Skeletal muscle tissue (tissue), 4 donors: ENCODE measurements around the gene ARMC9. TPM values are rescaled to one million over a fixed set of nuclear protein-coding genes. Genes with fewer than 3 reads are reported as not detected.

ENCODE experiments used
- H3K27ac ChIP-seq: one replicate; pipeline ENCODE4 v1.7.0; 2013; ENCODE audit warnings: mild to moderate bottlenecking, low read depth, low read length, inconsistent platforms
- H3K27me3 ChIP-seq, 3 donors: one replicate each; pipeline ENCODE4 v1.7.0; 2013; ENCODE audit warnings: low read length in 3 of 3; ENCODE audit not compliant: control insufficient read depth in 3 of 3, insufficient read depth in 3 of 3
- H3K36me3 ChIP-seq, 3 donors: one replicate each; pipeline ENCODE4 v1.7.0; 2013; ENCODE audit warnings: low read length in 3 of 3; ENCODE audit not compliant: control insufficient read depth in 3 of 3, insufficient read depth in 3 of 3
- H3K4me1 ChIP-seq, 3 donors: one replicate each; pipeline ENCODE4 v1.7.0; 2013; ENCODE audit warnings: low read length in 3 of 3, mild to moderate bottlenecking in 3 of 3; ENCODE audit not compliant: control insufficient read depth in 3 of 3, insufficient read depth in 3 of 3
- H3K4me3 ChIP-seq, 3 donors: one replicate each; pipeline ENCODE4 v1.7.0; 2013; ENCODE audit warnings: low read length in 3 of 3
- H3K9ac ChIP-seq, 3 donors: one replicate each; pipeline ENCODE4 v1.7.0; 2013; ENCODE audit warnings: low read length in 3 of 3, mild to moderate bottlenecking in 3 of 3, moderate library complexity in 2 of 3, low read depth in 1 of 3
- H3K9me3 ChIP-seq, 3 donors: one replicate each; pipeline ENCODE4 v1.7.0; 2013; ENCODE audit warnings: low read length in 3 of 3; ENCODE audit not compliant: control insufficient read depth in 3 of 3
- total RNA-seq: library from RNA; depleted of rRNA; stranded (reverse); fragments of >200 nt; gene quantifications from one replicate; pipeline ENCODE4 v1.2.3, GENCODE V29; 2014
- donor health status: Osteomylitis.

The ARMC9 gene
- total RNA-seq, 1 donor from 2014 or later: 6.8 TPM

DNA sequence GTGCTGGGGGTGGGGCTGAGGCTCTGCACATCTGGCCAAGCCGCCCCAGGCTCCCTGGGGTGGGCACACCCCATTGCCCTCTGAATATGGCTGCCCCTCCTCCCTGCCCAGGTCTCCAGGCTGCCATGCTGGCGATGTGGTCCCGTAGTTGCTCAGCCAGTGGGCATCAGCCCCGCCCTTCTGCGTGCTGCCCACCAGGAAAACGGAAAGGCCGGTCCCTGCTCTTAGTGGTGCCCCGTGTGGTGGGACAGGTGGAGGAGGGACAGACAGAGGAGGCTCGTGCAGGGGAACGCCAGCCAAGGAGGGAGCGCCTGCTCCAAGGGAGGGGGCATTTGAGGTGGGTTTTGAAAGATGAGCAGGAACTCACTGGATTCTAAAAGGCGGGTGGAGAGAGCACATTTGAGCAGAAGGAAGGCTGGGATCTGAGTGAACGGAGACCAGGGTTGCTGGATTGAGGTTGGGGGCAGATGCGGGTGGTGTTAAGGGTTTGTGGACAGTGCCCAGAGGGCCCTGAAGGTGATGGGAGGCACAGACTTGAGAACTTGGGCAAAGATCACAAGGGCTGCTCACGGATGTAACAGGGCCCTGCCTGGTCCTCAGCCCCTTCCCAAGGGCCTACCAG lies 190.4 kb downstream of the ARMC9 start:
- H3K27ac ChIP-seq: no peak overlapping the region
- H3K4me1 ChIP-seq: peaks cover 0 to 27% (median 22%) of the 10 kb centered on the region in 3 donors
- H3K9ac ChIP-seq: peak overlapping the region; percentile 10 to 62 (median 38)
- no peaks in the 10 kb centered on the region for H3K36me3 ChIP-seq
- no peak overlapping the region for H3K4me3 ChIP-seq
- H3K9me3 ChIP-seq: peaks cover 0 to 5% (median 3%) of the 10 kb centered on the region in 3 donors
- H3K27me3 ChIP-seq: peaks cover 3 to 4% (median 4%) of the 10 kb centered on the region in 3 donors

DNA sequence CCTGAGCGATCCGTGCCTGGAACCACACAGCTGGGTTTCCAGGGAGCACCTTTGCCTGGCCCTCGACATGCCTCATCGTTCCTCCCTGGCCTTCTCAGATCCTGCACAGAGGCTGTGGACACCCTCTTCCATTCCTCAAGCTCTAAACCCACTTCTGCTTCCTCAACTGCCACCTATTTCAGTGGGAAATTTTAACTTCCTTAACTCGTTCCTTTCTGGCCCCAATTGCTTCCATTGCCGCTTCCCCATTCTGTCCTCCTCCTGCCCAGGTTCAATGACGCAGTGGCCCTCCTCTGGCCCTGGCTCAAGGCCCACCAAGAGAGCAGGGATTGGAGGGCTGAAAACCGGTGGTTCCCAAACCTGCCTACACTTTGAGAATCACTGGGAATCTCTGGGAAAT lies 192.2 kb downstream of the ARMC9 start:
- no peak overlapping the region for H3K4me3 ChIP-seq
- H3K9me3 ChIP-seq: no peaks in the 10 kb centered on the region
- H3K36me3 ChIP-seq: no peaks in the 10 kb centered on the region
- H3K27ac ChIP-seq: no peak overlapping the region
- no peak overlapping the region for H3K9ac ChIP-seq
- peaks cover 16 to 20% (median 18%) of the 10 kb centered on the region in 3 donors for H3K27me3 ChIP-seq
- peaks cover 0 to 29% (median 24%) of the 10 kb centered on the region in 3 donors for H3K4me1 ChIP-seq

DNA sequence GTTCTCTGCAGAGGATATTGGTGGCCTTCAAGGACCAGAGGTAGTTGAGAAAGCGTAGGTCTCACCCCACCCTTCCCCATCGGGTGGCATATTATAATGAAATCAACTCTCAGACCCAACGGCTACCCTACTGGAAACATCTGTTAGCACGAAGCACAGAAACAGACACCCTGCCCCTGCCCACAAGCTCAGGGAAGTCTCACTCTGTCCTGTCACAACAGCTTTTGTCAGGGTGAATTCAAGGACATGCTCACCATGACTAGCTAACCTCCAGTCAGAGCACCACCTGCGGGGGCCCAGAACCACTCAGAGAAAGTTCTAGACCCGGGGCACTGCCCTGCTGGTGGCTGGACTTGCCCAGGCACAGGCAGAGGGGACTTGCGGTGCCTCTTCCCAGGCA lies 193.6 kb downstream of the ARMC9 start:
- H3K4me3 ChIP-seq: no peak overlapping the region
- H3K9ac ChIP-seq: no peak overlapping the region
- H3K27ac ChIP-seq: no peak overlapping the region
- peaks cover 16 to 22% (median 20%) of the 10 kb centered on the region in 3 donors for H3K27me3 ChIP-seq
- H3K9me3 ChIP-seq: no peaks in the 10 kb centered on the region
- no peaks in the 10 kb centered on the region for H3K36me3 ChIP-seq
- H3K4me1 ChIP-seq: peaks cover 0 to 29% (median 24%) of the 10 kb centered on the region in 3 donors

DNA sequence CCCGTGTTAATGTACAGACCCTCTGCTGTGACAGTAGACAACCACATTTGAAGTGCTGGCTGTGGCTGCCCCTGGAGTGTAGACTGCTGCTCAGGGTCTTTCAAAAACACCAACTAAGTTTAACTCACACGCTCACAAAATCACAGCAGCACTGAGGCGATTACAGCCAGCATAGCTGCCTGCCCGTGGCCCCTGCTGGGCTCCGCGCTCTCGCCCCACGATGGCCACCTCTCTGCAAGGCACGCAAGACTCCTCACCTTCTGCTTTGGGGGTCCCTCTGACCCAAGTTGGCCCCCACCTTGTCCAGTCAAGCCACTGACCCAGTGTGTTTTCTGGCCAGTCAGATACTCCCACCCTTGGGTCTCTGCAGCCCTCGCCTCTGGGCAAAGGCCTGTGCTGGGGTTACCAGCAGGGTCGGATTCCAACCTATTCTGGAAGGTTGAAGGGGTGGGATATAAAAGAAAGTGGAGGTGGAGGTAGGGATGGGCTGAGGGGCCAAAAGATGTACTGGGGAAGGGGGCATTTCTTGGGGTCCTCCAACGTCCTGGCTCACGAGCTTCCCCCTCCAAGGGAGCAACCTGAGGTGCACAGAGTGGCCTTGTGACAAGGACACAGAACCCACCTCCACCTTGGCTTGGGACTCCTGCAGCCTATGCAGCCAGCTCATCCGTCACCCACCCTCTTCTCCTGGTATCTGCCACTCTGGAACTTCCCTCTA lies 194.2 kb downstream of the ARMC9 start:
- Histone ChIP-seq H3K27ac (no peak overlapping the region), H3K9ac (peak overlapping the region in 1 of 3 donors; percentile 3), H3K4me3 (no peak overlapping the region), H3K27me3 (peaks cover 16 to 22% (median 20%) of the 10 kb centered on the region in 3 donors), H3K4me1 (peaks cover 0 to 29% (median 24%) of the 10 kb centered on the region in 3 donors), H3K9me3 (no peaks in the 10 kb centered on the region), H3K36me3 (no peaks in the 10 kb centered on the region)

DNA sequence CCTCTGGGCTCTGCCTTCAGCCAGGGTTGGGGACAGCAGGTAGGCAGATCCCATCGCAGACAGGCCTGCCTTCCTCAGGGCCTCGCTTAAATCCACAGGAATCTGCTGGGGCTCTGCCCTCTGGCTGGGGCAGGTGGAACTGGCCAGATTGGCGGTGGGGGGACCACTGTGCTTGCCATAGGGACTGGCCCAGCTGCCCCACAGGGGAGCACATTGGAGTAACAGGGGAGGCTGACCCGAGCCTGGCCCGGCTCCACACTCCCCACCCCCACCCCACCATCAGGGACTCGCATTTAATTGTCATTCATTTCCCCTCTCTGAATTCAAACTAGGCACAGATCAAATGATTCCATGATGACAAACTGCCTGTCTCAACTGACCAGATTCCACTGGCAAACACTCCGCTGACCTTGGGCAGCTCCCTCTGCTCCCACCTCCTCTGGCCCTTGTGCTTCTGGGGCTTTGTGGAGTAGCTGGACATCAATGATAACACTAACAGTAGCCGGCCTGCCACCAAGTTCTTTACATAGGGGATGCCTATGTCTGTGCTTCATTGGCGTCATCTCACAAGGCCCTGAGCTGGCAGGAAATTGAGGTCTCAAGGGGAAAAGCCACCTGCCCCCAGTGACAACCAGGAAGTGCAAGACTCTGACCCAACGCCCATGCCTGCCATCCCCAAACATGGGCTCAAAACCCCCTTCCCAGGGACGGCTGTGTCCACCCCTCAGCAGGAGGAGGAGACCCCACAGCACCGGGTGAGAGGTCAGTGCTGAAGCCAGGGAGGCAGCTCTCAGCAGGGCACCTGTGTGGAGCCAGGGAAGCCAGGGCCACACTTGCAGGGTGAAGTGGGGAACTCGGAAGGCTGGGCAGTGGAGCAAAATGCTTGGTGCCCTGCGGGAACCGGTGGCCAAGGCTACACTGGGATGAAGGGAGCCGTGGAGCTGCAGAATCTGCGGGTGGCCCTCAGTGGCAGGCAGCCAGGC lies 195.0 kb downstream of the ARMC9 start:
- H3K4me1 ChIP-seq: peaks cover 0 to 24% (median 22%) of the 10 kb centered on the region in 3 donors

DNA sequence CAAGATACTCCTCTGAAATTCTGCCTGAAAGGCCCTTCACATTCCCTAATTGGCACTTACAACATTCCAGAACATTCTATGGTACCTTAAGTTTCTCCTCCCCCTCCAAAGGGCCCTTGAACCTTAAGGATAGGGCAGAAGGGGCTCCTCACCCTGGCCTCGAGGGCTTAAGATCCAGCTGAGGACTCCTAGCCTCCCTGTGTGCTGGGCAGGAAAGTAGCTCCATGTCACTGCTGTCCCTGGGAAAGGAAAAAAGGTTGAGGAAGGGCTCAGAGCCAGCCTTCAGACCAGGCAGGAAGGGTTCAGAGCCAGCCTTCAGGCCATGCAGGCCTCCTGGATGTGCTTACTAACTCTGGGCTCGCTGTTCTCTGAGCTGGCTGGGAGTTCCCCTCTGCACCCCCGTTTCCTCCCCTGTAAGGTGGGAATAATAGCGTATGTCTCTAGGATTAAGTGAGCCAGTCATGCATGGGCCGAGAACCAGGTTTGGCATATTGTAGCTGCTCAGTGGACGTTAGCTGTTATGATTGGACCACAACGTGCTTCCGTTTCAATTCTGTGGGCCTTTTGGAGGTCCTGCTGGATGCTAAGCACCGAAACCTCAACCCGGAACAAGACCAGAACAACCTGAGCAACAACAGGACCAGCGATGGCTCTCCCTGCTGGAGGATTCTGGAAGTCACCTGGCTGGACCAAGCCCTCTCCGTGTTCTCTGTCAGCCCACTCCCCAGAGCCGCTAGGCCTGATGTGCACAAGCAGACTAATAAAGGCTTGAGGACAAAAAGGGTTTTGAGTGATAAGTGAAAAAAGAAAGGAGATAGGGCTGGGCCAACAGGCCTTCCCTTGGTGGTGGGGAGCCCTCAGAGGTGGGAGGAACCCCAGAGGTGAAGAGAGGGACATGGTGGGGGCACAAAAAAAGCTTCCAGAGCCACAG lies 196.0 kb downstream of the ARMC9 start:
- Histone ChIP-seq H3K4me3 (no peak overlapping the region), H3K27ac (no peak overlapping the region), H3K27me3 (peaks cover 16 to 22% (median 20%) of the 10 kb centered on the region in 3 donors), H3K9me3 (no peaks in the 10 kb centered on the region), H3K9ac (peak overlapping the region in 1 of 3 donors; percentile 40), H3K36me3 (no peaks in the 10 kb centered on the region), H3K4me1 (peaks cover 0 to 22% (median 21%) of the 10 kb centered on the region in 3 donors)

More for the DNA sequence above, 195.0 kb downstream of the ARMC9 start:
- Histone ChIP-seq H3K9ac (peak overlapping the region in 1 of 3 donors; percentile 40), H3K27ac (no peak overlapping the region), H3K36me3 (no peaks in the 10 kb centered on the region), H3K4me3 (no peak overlapping the region), H3K9me3 (no peaks in the 10 kb centered on the region), H3K27me3 (peaks cover 16 to 22% (median 20%) of the 10 kb centered on the region in 3 donors)

DNA sequence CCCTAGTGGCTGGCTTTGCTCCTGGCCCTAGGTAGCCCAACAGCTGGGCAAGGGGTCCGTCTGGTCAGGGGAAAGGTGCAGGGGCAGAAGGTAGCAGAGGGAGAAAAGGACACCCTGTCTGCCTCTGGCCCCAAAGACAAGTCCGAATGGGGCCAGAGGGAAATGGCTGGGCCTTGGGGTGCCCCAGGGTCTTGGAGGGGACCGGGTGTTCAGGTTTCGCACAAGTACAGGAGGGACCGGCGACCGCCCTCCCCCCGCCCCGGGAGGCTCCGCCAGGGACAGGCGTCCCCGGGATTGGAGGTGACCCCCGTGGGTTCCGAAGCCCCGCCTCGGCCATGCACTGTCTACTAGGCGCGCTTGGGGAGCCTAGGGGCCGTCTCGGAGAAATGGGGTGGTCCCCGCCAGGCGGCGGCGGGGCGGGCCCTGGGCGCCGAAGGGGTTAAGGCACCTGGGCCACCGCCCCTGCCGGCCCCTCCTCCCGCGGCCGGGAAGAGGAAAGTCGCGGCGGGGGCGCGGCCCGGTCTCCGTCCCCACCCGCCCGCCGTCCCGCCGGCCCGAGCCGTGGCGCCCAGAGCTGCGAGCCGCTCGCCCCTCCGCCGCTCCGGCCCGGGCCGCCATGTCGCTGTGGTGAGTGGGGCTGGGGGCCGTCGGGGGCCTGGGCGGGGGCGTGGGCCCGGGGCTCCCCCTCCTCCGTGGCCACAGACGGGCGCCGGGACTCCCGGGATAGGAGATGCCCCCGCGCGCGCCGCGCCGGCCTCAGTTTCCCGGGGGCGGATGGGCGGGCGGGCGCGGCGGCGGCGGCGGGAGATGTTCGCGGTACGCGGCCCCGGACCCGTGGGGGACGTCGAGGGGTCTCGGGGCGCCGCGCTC lies 197.0 kb downstream of the ARMC9 start, which contains the start of gene B3GNT7:
Gene B3GNT7, plus strand, starts transcription at position 523 of the 870 bp plus-strand sequence. Its CDS starts 94 bp downstream, at position 617.
- H3K27ac ChIP-seq: no peak within 1 kb of the TSS
- no peak within 1 kb of the TSS for H3K4me3 ChIP-seq
- no peak within 1 kb of the TSS for H3K9ac ChIP-seq

DNA sequence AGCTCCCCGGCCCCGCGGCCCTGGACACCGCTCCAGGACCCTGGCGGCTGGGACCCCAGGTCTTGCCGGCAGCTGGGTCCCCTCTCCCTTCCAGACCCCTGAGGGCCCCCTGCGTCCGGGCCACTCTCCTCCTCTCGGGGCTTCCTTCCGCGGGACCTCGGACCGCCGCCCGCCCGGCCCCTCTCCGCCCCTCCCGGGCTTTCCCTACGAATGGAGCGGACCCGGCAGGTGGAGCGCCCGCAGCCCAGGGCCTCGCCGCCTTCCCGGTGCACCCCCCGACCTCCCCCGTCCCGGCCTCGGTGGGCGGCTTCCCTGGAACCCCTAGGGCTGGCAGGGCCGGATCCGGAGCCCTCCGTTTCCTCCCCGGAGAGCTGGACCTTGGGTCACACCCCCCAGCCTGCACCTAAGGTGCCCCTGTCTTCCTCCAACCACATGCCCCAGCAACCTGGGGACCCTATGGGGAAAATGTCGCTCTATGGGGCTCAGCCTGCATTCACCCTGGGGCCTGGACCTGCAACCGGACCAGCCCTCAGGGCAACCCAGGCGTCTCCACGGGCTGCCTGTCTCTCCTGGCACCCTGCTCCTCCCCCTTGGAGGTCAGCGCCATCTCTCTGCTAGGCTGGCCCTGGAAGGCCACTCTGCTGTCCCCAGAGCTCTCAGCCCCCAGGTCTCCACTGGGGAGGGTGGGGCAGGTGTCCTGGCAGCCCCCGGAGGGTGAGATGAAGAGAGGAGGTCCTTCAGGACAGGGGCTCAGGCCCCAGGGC lies 197.8 kb downstream of the ARMC9 start:
- Histone ChIP-seq H3K4me1 (peaks cover 7 to 31% (median 29%) of the 10 kb centered on the region in 3 donors), H3K9me3 (no peaks in the 10 kb centered on the region), H3K9ac (no peak overlapping the region), H3K27me3 (peaks cover 16 to 22% (median 20%) of the 10 kb centered on the region in 3 donors), H3K4me3 (no peak overlapping the region), H3K27ac (no peak overlapping the region), H3K36me3 (no peaks in the 10 kb centered on the region)

More for the DNA sequence above, 197.0 kb downstream of the ARMC9 start, which contains the start of gene B3GNT7:
- Histone ChIP-seq H3K9me3 (no peaks in the 10 kb centered on the region), H3K4me1 (peaks cover 5 to 29% (median 28%) of the 10 kb centered on the region in 3 donors), H3K27me3 (peaks cover 16 to 22% (median 20%) of the 10 kb centered on the region in 3 donors), H3K36me3 (no peaks in the 10 kb centered on the region)
